ENCODE measurements around the gene DBN1.

GRCh38 chr5:177476531-177477233 is 3.2 kb upstream of the DBN1 start:
- TF ChIP-seq, protein P1, sequence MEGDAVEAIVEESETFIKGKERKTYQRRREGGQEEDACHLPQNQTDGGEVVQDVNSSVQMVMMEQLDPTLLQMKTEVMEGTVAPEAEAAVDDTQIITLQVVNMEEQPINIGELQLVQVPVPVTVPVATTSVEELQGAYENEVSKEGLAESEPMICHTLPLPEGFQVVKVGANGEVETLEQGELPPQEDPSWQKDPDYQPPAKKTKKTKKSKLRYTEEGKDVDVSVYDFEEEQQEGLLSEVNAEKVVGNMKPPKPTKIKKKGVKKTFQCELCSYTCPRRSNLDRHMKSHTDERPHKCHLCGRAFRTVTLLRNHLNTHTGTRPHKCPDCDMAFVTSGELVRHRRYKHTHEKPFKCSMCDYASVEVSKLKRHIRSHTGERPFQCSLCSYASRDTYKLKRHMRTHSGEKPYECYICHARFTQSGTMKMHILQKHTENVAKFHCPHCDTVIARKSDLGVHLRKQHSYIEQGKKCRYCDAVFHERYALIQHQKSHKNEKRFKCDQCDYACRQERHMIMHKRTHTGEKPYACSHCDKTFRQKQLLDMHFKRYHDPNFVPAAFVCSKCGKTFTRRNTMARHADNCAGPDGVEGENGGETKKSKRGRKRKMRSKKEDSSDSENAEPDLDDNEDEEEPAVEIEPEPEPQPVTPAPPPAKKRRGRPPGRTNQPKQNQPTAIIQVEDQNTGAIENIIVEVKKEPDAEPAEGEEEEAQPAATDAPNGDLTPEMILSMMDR (IDR thresholded peaks at IDR 0.05; ENCODE audit: insufficient read depth, low read depth, low read length), result no peak
- no peak for TF ChIP-seq EZH2 (IDR thresholded peaks at IDR 0.05; ENCODE audit: insufficient read depth, low read length)

Measured in astrocyte (in vitro differentiated cells and primary cell).